Measurements from ENCODE around the gene TGM1.

Gene TGM1

GRCh38 chr14:24266344-24267244 is 3.6 kb upstream of the TGM1 start:
- Histone ChIP-seq H3K9me3 (ENCODE audit: control insufficient read depth, insufficient read depth, low read depth, low read length) (no peaks in the 10 kb centered on the region), H3K4me3 (ENCODE audit: low read depth, low read length) (no peak overlapping the region), H3K27ac (ENCODE audit: extremely low read depth, low read depth, low read length) (no peak overlapping the region), H3K36me3 (ENCODE audit: control insufficient read depth in 2 of 2, insufficient read depth in 1 of 2, low read length in 2 of 2) (peaks cover 0 to 39% of the 10 kb centered on the region in 2 experiments; a peak in 1 of 3 replicates), H3K4me1 (ENCODE audit: control insufficient read depth, insufficient read depth, low read length) (no peaks in the 10 kb centered on the region)
- ChIA-PET POLR2A (interaction anchor here (0.6 to 1.6 kb wide), 3 partner anchors 24 to 40 kb away, joined by 3 to 4 read pairs (median 4); partner anchors contain the start of gene TINF2), CTCF (interaction anchor here (1.2 to 1.6 kb wide), 3 partner anchors 15 to 30 kb away, joined by 3 to 4 read pairs (median 4); partner anchors contain the start of gene TINF2)
- TF ChIP-seq EGR2 (tag by site-specific recombination; IDR thresholded peaks at IDR 0.05; ENCODE audit: low read depth) (peak; percentile 13; the same call in 1 of the 2 replicates), REPIN1 (tag by site-specific recombination; IDR thresholded peaks at IDR 0.05; ENCODE audit: low read depth) (no peak)

DNA sequence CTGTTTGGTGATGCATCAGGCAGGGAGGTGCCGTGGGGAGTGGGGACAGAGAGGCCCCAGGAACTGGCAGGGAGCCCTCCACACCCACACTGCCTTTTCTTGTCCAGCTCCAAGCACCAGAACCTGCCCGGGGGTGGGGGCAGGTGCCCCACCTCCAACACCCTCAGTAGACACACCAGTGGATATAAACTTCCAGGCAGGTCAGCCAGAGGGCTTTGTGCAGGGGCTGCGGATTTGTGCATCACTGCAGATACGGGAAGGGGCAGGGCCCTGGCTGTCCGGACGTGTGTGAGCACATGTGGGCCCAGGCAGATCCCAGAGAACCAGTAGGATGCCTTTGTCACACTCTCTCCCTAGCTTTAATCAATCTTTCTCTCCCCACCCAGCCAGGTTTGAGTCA is 1.3 kb upstream of the TGM1 start:
- no peaks in the 10 kb centered on the region for H3K9me3 ChIP-seq (ENCODE audit: control insufficient read depth, insufficient read depth, low read depth, low read length)
- TF ChIP-seq ZNF549 (tag by site-specific recombination; IDR thresholded peaks at IDR 0.05), result no peak
- no peak for TF ChIP-seq ZNF202 (tag by site-specific recombination; IDR thresholded peaks at IDR 0.05; ENCODE audit: borderline replicate concordance)
- TF ChIP-seq ZFHX2 (tag by site-specific recombination; conservative IDR thresholded peaks at IDR 0.05), result peak; percentile 33; the same call in 1 of the 2 replicates
- TF ChIP-seq ZSCAN18 (tag by site-specific recombination; IDR thresholded peaks at IDR 0.05), result no peak
- peak; percentile 50; the same call in 1 of the 2 replicates for TF ChIP-seq EGR2 (tag by site-specific recombination; IDR thresholded peaks at IDR 0.05; ENCODE audit: low read depth)
- TF ChIP-seq ZNF366 (tag by site-specific recombination; conservative IDR thresholded peaks at IDR 0.05), result no peak
- no peak for TF ChIP-seq ZNF658 (tag by site-specific recombination; IDR thresholded peaks at IDR 0.05)
- H3K4me3 ChIP-seq (ENCODE audit: low read depth, low read length), result no peak overlapping the region
- CTCF ChIA-PET, result no interaction called here
- no peaks in the 10 kb centered on the region for H3K4me1 ChIP-seq (ENCODE audit: control insufficient read depth, insufficient read depth, low read length)
- POLR2A ChIA-PET, result interaction anchor here (3.2 kb wide), 1 partner anchor 22 kb away, joined by 14 read pairs; the partner anchor contains the start of gene TINF2
- peaks cover 0 to 34% of the 10 kb centered on the region in 2 experiments; a peak in 1 of 3 replicates for H3K36me3 ChIP-seq (ENCODE audit: control insufficient read depth in 2 of 2, insufficient read depth in 1 of 2, low read length in 2 of 2)
- no peak overlapping the region for H3K27ac ChIP-seq (ENCODE audit: extremely low read depth, low read depth, low read length)

DNA sequence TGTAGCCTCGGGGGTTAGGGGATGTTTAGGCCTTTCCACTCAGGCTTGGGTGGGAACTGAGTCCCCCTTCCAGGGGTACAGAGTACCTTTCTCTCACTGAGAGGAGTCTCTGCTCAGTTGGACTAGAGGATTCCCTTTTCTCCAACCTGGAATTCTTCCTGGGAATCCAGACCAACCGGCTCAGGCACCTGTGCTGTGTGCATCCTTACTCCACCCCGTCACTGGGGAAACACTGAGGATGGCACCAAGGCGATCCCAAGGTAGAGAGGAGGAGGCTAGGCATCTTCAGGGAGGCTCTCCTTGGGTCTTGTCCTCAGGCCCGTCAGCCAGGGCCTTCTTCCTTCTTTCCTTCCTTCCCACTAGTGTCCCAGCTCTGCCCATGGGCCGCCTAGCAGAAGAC is 871 bp upstream of the TGM1 start:
- Histone ChIP-seq H3K4me1 (ENCODE audit: control insufficient read depth, insufficient read depth, low read length) (no peaks in the 10 kb centered on the region), H3K27ac (ENCODE audit: extremely low read depth, low read depth, low read length) (no peak overlapping the region)
- CTCF ChIA-PET, result no interaction called here
- TF ChIP-seq ZBTB7A (tag by site-specific recombination; IDR thresholded peaks at IDR 0.05; ENCODE audit: low read depth) (no peak), PRDM4 (tag by site-specific recombination; IDR thresholded peaks at IDR 0.05) (no peak), ZNF514 (tag by site-specific recombination; IDR thresholded peaks at IDR 0.05) (no peak), ZNF138 (tag by site-specific recombination; IDR thresholded peaks at IDR 0.05; ENCODE audit: borderline replicate concordance) (no peak), ZNF132 (tag by site-specific recombination; IDR thresholded peaks at IDR 0.05; ENCODE audit: borderline replicate concordance) (no peak), ZNF629 (tag by site-specific recombination; IDR thresholded peaks at IDR 0.05) (no peak), KLF10 (tag by site-specific recombination; IDR thresholded peaks at IDR 0.05) (no peak), PATZ1 (tag by site-specific recombination; IDR thresholded peaks at IDR 0.05) (no peak), ZNF830 (tag by site-specific recombination; IDR thresholded peaks at IDR 0.05; ENCODE audit: low read depth) (no peak), ZBTB8A (tag by site-specific recombination; IDR thresholded peaks at IDR 0.05) (no peak), ZNF391 (tag by site-specific recombination; IDR thresholded peaks at IDR 0.05; ENCODE audit: borderline replicate concordance, low read depth) (no peak), KLF9 (tag by site-specific recombination; IDR thresholded peaks at IDR 0.05; ENCODE audit: low read depth) (no peak), ZNF146 (tag by site-specific recombination; IDR thresholded peaks at IDR 0.05) (no peak)
- TF ChIP-seq, protein P1, sequence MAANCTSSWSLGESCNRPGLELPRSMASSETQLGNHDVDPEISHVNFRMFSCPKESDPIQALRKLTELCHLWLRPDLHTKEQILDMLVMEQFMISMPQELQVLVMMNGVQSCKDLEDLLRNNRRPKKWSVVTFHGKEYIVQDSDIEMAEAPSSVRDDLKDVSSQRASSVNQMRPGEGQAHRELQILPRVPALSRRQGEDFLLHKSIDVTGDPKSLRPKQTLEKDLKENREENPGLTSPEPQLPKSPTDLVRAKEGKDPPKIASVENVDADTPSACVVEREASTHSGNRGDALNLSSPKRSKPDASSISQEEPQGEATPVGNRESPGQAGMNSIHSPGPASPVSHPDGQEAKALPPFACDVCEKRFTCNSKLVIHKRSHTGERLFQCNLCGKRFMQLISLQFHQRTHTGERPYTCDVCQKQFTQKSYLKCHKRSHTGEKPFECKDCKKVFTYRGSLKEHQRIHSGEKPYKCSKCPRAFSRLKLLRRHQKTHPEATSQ (tag by site-specific recombination; IDR thresholded peaks at IDR 0.05), result no peak

More for the DNA sequence above, 871 bp upstream of the TGM1 start:
- Histone ChIP-seq H3K36me3 (ENCODE audit: control insufficient read depth in 2 of 2, insufficient read depth in 1 of 2, low read length in 2 of 2) (peaks cover 0 to 30% of the 10 kb centered on the region in 2 experiments; a peak in 1 of 3 replicates), H3K4me3 (ENCODE audit: low read depth, low read length) (no peak overlapping the region), H3K9me3 (ENCODE audit: control insufficient read depth, insufficient read depth, low read depth, low read length) (no peaks in the 10 kb centered on the region)
- POLR2A ChIA-PET, result interaction anchor here (3.2 to 3.6 kb wide), 2 partner anchors 7 to 21 kb away, joined by 14 to 16 read pairs; partner anchors contain the start of genes RABGGTA and TINF2

Measured in HEK293 (cell line).